HG02642 (cell line): ENCODE results near the gene DUSP18.
"Not testable (repeated sequence)": the region's sequence is repeated elsewhere in the genome, so short reads cannot be mapped to it uniquely, and the experiment has no call there.

ENCODE experiments used
- ATAC-seq: cut with Tn5 transposase; IDR thresholded peaks from one replicate; pipeline ENCODE4 v1.9.1; 2021; ENCODE audit warnings: mild to moderate bottlenecking; ENCODE audit not compliant: unreplicated experiment, poor library complexity

Gene DUSP18

GRCh38 chr22:30680991-30681770 is 13.5 kb upstream of the DUSP18 start:
- no peak for ATAC-seq

DNA sequence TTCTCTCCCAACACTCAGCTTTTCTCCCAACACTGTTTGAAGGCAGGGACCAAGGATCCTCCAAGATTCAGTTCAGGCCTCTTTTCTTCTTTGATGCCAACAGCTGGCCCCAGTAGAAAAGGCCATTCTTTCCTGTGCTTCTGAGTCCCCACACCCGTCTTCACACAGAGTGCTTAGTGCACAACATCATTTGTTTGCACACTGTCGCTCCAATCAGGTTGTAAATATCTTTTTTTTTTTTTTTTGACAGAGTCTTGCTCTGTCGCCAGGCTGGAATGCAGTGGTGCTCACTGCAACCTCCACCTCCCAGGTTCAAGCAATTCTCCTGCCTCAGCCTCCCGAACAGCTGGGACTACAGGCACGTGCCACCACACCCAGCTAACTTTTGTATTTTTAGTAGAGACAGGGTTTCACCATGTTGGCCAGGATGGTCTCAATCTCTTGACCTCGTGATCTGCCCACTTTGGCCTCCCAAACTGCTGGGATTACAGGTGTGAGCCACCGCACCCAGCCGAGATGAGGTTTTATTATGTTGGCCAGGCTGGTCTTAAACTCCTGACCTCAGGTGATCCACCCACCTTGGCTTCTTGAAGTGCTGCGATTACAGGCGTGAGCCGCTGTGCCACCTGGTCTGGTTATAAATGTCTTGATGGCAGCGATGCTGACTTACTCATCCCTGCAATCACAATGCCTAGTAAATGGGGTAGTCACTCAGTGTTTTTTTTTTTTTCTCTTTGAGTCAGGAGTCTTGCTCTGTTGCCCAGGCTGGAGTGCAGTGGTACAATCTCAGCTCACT is 12.4 kb upstream of the DUSP18 start:
- not testable (repeated sequence) for ATAC-seq

DNA sequence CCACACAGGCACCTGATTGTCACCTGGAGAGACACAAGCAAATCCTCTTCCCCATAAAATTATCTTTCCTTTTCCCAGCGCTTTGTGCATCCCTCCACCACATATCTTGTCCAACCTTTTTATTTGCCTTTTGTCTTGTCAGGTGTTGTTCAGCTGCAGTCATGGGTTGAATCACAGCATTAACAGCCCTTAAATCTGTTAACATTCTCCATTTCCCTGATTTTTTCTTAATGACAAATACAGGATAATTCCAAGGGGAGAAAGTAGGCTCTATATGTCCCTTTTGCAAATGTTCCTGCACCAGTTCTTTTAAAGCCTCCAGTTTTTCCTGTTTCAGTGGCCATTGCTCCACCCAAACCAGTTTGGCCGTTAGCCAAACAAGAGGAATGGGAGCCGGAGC is 8.9 kb upstream of the DUSP18 start:
- not testable (repeated sequence) for ATAC-seq

- ATAC-seq = no peak
Observed at GRCh38 chr22:30675436-30675835, 7.8 kb upstream of the DUSP18 start.

DNA sequence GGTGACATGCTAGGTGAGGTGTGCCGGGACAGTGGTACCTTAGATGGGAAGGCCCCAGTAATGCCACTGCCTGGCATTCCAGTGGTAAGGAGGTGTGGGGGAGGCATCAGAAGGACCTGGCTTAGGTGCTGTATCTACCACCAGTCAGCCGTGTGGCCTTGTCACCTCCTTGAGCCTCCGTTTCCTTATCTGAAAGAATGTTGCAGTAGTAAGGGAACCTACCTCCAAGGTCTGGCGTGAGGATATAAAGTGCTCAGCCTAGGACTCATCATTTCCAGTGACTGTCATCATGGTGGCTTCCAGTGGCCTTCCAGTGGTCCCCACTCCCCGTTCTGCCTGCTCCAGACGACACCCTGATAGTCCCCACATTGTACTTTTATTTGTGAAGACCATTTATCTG is 6.8 kb upstream of the DUSP18 start:
- no peak for ATAC-seq

DNA sequence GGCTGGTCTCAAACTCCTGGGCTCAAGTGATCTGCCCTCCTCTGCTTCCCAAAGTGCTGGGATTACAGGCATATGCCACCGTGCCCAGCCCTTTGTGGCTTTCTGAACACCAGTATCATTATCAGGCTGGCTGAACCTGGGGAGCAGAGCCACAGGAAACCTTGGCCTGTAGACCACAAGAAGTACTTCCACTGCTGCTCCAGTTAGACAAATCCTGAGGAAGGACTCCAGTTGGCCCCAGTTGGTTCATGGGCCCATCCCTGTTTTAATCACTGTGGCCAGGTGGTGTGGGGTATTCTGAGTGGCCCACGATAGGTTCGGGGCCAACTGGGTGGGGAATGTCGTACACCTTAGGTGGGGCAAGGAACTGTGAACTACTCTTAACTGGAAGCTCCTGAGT is 5.5 kb upstream of the DUSP18 start:
- ATAC-seq = no peak

- ATAC-seq = no peak
Observed at GRCh38 chr22:30671071-30671470, 3.4 kb upstream of the DUSP18 start.

DNA sequence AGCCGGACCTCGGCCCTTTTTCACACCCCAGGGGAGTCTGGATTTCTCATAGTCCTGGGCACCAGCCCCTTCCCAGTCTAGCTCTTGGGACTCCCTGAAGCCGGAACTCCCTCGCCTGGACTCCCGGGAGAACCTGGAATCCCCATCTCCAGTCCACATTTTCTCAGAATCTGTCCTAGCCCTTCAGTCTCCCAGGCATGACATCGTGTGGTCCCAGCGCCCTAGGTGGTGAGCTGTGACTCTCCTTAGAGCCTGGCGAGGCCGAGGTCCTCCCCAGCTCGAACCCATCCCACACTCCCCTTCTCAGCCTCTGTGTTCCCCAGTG is 673 bp upstream of the DUSP18 start:
- no peak for ATAC-seq

DNA sequence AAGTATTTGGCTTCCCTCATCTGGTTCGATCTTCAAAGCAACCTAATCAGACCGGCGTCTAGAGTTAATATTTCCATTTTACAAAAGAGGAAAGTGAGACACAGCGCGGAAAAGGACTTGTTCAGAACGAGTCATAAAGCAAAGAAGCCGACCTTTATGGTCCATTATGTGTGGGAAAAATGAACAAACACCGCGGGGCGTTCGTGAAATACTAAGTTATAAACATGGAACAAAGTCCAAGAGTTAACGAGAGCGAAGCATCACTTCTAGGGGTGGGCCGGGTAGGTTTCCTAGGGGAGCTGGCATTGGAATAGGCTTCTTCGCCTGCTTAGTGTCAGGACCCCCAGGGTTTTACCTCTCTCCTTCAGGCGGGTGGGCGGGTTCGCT is 575 bp downstream of the DUSP18 start:
- no peak for ATAC-seq

DNA sequence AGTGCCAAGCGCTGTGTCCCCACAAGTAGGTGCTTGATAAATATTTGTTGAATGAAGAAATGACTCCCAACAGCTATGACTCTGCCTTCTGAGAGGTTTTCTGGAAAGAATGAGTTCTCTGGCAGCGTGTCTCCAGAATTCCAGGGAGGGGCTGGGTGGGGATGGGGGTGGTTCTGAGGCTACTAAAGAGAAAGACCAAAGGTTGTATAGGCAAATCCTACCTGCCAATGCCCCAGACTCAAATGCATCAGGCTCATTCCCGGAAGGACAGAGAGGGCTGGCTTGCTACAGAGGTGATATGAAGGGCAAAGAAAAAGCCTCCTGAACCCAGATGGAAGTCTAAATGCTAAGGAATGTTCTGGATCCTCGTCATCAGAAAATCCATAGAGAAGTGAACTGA is 1.9 kb downstream of the DUSP18 start:
- ATAC-seq = no peak

DNA sequence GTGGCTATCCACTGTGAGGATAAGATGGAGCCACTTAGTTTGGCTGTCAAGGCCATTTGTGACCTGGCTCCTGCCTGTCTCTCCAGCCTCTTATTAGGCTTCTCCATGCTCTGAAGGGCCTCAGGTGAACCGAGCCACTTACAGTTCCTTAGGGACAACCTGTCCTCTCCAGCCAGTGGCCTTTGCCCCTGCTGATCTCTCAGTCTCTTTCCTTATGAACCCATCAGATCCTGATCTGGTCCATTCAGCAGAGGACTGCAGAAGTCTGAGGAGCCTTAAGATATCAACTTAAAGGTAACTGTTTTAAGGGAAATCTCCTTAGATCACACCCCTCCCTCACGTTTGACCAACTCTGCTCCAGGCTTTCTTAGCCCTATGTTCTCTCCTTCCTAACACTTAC is 2.4 kb downstream of the DUSP18 start:
- no peak for ATAC-seq

DNA sequence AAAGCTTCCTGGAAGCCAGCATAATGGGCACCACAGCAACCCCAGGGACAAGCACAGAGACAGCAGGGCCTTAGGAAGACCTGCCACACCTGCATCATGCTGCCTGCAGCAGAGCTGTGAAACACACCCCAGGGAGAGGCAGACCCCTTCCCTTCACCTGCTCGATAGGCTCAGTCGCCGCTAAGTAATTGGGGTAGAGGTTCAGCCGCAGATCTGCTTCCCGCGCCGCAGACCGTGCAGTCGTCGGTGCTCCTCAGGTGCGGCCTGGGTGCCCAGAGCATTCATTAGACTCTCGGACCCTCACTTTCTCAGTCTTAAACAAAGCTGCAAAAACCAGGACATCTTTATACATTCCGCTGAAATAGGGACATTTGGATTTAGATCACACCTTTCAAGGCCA is 2.9 kb downstream of the DUSP18 start:
- no peak for ATAC-seq

DNA sequence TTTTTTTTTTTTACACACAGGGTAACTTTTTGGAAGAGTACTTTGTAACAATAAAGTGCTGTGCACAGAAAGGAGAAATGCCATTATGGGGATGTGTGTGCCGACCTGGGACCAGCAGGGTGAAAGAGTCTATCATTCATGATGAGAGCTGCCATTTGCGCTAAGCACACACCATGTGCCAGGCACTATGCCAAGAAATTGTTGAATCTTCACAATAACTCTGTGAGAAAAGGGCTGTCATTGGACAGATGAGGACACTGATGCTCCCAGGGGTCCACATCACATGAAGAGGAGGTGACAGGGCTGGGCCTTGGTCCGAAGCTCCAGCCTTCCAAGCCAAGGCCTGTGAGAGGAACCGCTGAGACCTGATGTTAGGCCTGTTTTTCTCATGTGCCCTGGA is 5.6 kb downstream of the DUSP18 start:
- no peak for ATAC-seq

DNA sequence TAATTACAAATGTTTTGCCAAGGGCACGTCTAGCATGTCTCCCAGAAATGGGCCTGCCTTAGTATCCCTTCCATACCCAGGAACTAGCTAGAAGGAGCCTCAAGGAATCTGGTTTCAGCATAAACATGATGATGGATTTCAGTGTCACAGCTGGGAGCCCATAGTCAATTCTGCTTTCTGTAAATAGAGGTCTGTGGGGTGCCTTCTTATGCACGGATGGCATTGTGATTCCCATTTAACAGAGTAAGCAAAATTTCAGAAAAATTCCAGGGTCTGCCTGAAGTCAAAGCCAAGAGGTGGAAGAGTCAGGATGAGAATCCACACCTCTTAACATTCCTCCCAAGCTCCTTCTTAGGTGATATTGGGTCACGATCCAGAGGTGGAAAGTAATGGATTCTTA is 12.1 kb downstream of the DUSP18 start:
- ATAC-seq = no peak

GRCh38 chr22:30654361-30654760 is 13.3 kb downstream of the DUSP18 start:
- no peak for ATAC-seq

DNA sequence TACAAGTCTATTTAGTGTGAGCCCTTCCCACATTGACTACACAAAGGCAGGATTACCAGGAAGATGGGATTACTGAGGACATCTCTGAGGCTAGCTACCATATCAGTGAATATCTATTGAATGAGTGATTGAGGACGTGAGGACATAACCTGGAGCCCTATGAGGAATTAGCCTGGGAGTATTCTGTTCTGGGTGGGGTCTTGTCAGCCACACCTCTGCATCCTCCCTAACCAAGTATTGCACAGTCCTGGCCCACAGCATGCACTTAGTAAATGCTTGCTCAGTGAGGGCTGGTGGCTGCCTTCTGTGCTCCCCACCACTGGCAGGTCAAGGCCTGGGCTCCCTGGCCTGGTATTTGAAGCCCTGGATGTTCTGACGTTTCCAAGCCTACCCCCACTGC is 14.8 kb downstream of the DUSP18 start:
- ATAC-seq = no peak

DNA sequence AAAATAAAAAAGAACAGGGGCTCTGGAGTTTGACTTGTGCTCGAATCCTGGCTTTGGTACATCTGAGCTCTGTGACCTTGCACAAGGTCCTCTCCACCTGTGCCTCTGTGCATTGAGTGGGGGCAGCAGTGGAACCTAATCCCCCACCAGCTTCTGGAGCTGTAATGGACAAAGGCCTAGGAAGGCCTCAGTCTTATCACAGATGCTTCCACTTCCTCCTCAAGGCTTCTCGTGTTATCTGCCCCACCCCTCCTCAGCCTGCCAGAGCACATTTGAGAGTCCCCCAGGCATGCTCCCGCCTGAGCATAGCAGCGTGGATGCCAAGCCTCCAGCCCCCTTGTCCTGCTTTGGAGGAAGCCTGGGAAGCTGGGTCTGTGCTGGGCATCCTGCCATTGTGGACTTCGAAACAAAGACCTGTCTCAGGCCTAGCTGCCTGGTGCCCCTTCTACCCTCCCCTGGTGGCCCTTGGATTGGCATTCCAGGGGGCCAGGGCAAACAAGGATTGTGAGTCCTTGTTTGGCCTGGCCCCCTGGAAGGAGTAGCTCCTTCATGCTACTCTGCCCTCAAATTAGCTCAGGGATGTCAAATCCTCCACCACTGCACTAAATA is 17.1 kb downstream of the DUSP18 start:
- ATAC-seq = no peak

- ATAC-seq = no peak
Observed at GRCh38 chr22:30649430-30650007, 18.2 kb downstream of the DUSP18 start.

GRCh38 chr22:30648825-30649224 is 18.9 kb downstream of the DUSP18 start:
- no peak for ATAC-seq

DNA sequence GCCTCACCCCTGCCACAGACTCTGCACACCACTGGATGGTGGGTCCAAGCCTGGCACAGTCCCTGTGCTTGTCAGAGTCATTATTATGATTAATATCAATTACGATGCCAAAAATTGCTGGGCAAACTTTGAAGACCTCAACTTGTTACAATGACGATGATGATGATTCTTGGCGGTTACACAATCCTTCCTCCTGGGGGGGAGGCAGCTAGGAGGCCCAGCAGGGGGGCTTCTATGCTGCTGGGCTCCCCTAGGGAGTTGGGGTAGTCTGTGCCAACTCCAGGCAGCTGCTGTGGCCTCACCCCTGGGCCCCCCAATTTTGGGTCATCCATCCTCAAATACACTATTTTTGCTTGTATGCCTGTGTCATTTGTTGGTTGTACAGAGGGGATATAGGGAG is 20.1 kb downstream of the DUSP18 start:
- no peak for ATAC-seq

DNA sequence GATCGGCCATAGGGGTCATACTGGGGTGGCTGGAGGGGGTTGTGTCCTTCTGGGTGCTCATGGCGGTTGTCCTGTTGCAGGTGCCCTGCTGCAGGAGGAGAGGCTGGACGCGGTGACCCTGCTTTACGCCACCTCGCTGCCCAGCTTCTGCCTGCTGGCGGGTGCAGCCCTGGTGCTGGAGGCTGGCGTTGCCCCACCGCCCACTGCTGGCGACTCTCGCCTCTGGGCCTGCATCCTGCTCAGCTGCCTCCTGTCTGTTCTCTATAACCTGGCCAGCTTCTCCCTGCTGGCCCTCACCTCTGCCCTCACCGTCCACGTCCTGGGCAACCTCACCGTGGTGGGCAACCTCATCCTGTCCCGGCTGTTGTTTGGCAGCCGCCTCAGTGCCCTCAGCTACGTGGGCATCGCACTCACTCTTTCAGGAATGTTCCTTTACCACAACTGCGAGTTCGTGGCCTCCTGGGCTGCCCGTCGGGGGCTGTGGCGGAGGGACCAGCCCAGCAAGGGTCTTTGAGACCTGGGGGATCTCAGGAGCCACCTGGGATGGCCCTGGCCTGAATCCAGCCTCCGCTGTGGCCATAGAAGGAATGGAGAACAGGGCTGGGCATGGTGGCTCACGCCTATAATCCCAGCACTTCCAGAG is 21.0 kb downstream of the DUSP18 start:
- no peak for ATAC-seq
